ENCODE data around the gene NPDC1. TPM values are rescaled to one million over a fixed set of nuclear protein-coding genes. Genes with fewer than 3 reads are reported as not detected.

The NPDC1 gene
- total RNA-seq, 1 experiment from 2014 or later: 89.8 TPM

DNA sequence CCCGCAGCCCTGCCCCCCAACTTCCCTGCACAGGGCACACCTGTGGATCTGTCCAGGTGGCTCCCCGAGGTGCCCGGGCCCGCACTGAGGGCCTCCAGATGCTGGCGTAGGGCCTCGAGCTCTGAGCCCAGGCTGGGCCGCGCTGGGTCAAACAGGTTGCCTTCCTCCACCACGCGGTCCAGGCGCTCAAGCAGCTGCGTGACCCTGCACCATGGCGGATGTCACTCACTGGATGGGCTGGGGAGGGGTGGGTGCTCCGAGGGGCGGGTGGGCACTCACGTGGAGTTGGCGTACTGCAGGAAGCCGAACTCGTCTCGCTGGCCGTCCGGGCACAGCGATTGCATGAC, 23.3 kb downstream of the NPDC1 start:
- H3K4me2 ChIP-seq: no peak overlapping the region
- no peak overlapping the region for H3K27ac ChIP-seq
- H3K9me2 ChIP-seq (ENCODE audit: insufficient read depth): no peaks in the 10 kb centered on the region
- DNase-seq: no peak
- H3K27me3 ChIP-seq (ENCODE audit: insufficient read depth, low read depth): no peaks in the 10 kb centered on the region
- peaks cover 7% of the 10 kb centered on the region; the same call in 1 of the 2 replicates for H3F3A ChIP-seq (ENCODE audit: insufficient read depth, low read depth)
- ChIA-PET CTCF (interaction anchor here (0.6 to 1.0 kb wide), 2 partner anchors 21 to 75 kb away, joined by 10 to 12 read pairs; no protein-coding TSS in a partner anchor), POLR2A (ENCODE audit: unreplicated experiment) (no interaction called here)
- no peaks in the 10 kb centered on the region for H3K79me2 ChIP-seq (ENCODE audit: low read depth)
- no peaks in the 10 kb centered on the region; the same call in 1 of the 2 replicates for H4K20me1 ChIP-seq (ENCODE audit: insufficient read depth)
- intact Hi-C loops (cut with micrococcal nuclease; ENCODE audit: unreplicated experiment): no loop called here
- no peaks in the 10 kb centered on the region for H3K36me3 ChIP-seq (ENCODE audit: low read depth)
- H3K9me3 ChIP-seq (ENCODE audit: insufficient read depth, low read depth): no peaks in the 10 kb centered on the region
- no peaks in the 10 kb centered on the region for H3K4me1 ChIP-seq (replicated peaks; ENCODE audit: insufficient read depth)
- H3K4me3 ChIP-seq: no peak overlapping the region
- TF ChIP-seq EZH2 (IDR thresholded peaks at IDR 0.05; ENCODE audit: low read depth): no peak
- no TSS peak for BruUV-seq (replicated peaks)
- no peak overlapping the region for H2AFZ ChIP-seq

GRCh38 chr9:137021979-137022661, 23.9 kb downstream of the NPDC1 start:
- Histone ChIP-seq H3K36me3 (ENCODE audit: low read depth) (no peaks in the 10 kb centered on the region), H4K20me1 (ENCODE audit: insufficient read depth) (no peaks in the 10 kb centered on the region; the same call in 1 of the 2 replicates), H2AFZ (no peak overlapping the region), H3K4me2 (no peak overlapping the region), H3K27ac (no peak overlapping the region), H3K27me3 (ENCODE audit: insufficient read depth, low read depth) (no peaks in the 10 kb centered on the region), H3K79me2 (ENCODE audit: low read depth) (no peaks in the 10 kb centered on the region), H3K9me3 (ENCODE audit: insufficient read depth, low read depth) (no peaks in the 10 kb centered on the region), H3F3A (ENCODE audit: insufficient read depth, low read depth) (peaks cover 7% of the 10 kb centered on the region; the same call in 1 of the 2 replicates), H3K4me1 (replicated peaks; ENCODE audit: insufficient read depth) (no peaks in the 10 kb centered on the region), H3K9me2 (ENCODE audit: insufficient read depth) (no peaks in the 10 kb centered on the region), H3K4me3 (no peak overlapping the region)
- BruUV-seq (replicated peaks): no TSS peak
- POLR2A ChIA-PET (ENCODE audit: unreplicated experiment): no interaction called here
- CTCF ChIA-PET: interaction anchor here (0.6 to 1.0 kb wide), 2 partner anchors 21 to 74 kb away, joined by 10 to 12 read pairs; no protein-coding TSS in a partner anchor
- intact Hi-C loops (cut with micrococcal nuclease; ENCODE audit: unreplicated experiment): no loop called here
- TF ChIP-seq EZH2 (IDR thresholded peaks at IDR 0.05; ENCODE audit: low read depth): no peak
- TF ChIP-seq CTCF (conservative IDR thresholded peaks at IDR 0.05): no peak
- peak; percentile 81 to 89 for DNase-seq

DNA sequence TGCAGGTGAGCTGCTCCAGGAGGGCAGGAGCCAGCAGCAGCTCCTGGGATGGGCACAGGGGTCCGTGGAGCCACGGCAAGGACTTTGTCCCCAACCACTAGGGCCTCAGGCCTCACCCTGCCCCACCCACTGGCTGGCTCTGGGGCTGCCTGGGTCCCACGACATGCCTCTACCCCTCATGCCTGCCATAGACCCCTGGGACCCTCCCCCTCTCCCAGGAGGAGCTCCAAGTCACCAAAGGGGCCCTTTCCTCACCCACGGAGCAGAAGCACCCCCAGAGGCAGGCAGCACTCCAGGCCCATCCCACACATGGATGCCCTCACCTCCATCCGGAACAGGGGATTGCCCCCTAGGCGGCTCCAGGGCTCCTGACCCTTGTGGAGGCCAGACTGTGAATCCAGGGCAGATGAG, 24.4 kb downstream of the NPDC1 start:
- intact Hi-C loops (cut with micrococcal nuclease; ENCODE audit: unreplicated experiment): no loop called here
- POLR2A ChIA-PET (ENCODE audit: unreplicated experiment): no interaction called here
- Histone ChIP-seq H3K27me3 (ENCODE audit: insufficient read depth, low read depth) (no peaks in the 10 kb centered on the region), H3K9me2 (ENCODE audit: insufficient read depth) (no peaks in the 10 kb centered on the region), H3K4me1 (replicated peaks; ENCODE audit: insufficient read depth) (no peaks in the 10 kb centered on the region), H3F3A (ENCODE audit: insufficient read depth, low read depth) (peaks cover 7% of the 10 kb centered on the region; the same call in 1 of the 2 replicates), H3K36me3 (ENCODE audit: low read depth) (no peaks in the 10 kb centered on the region), H3K4me3 (no peak overlapping the region), H4K20me1 (ENCODE audit: insufficient read depth) (no peaks in the 10 kb centered on the region; the same call in 1 of the 2 replicates), H3K9me3 (ENCODE audit: insufficient read depth, low read depth) (no peaks in the 10 kb centered on the region), H3K27ac (no peak overlapping the region), H3K4me2 (no peak overlapping the region), H3K79me2 (ENCODE audit: low read depth) (no peaks in the 10 kb centered on the region), H2AFZ (no peak overlapping the region)
- TF ChIP-seq EZH2 (IDR thresholded peaks at IDR 0.05; ENCODE audit: low read depth): no peak
- TF ChIP-seq CTCF (conservative IDR thresholded peaks at IDR 0.05): no peak
- CTCF ChIA-PET: interaction anchor here (0.5 to 1.0 kb wide), 2 partner anchors 71 to 74 kb away, joined by 5 to 10 read pairs; no protein-coding TSS in a partner anchor
- no peak for DNase-seq
- no TSS peak for BruUV-seq (replicated peaks)
